Suppressor macrophage treated with lipopolysaccharide for 4 hours (primary cell): Measurements from ENCODE around the gene ARHGAP10.

Experiments used
- DNase-seq: peaks from one replicate; pipeline ENCODE4 v3.0.0-alpha.2; 2020

Gene ARHGAP10

GRCh38 chr4:147830102-147830463 is 98.2 kb downstream of the ARHGAP10 start:
- no peak for DNase-seq

- DNase-seq = no peak
Observed at GRCh38 chr4:147830987-147831386, 99.1 kb downstream of the ARHGAP10 start.

- peak; percentile 94 for DNase-seq
Observed at GRCh38 chr4:147831551-147832171, 99.8 kb downstream of the ARHGAP10 start.

DNA sequence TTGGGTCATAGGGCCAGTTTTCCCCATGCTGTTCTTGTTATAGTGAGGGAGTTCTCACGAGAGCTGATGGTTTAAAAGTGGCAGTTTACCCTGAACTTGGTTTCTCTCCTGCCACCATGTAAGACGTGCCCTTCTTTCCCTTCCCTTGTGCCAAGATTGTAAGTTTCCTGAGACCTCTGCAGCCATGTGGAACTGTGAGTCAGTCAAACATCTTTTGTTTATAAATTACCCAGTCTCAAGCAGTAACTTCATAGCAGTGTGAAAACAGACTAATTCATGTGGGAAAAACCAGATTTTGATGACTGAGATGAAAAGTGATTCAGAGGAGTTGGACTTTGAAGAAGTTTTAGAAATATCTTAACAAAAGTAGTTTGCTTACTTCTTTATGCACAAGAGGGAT is 101.4 kb downstream of the ARHGAP10 start:
- DNase-seq = peak; percentile 66

DNA sequence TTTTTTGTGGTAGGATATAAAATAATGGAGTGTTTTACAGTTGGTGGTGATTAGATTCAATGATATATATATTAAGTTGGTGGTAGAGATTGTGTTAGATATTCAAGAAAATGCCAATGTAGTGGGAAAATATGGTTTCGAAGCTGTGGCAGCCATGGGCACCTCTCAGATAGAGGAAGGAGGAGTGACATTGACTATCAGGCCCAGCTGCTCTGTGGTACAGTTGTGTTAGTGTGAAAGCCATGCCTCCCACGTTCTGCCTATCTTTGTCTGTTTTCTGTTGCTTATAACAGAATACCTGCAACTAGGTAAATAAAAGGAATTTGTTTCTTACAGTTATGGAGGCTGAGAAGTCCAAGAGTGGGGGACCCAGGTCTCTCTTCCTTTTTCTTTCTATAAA is 101.9 kb downstream of the ARHGAP10 start:
- DNase-seq = no peak

DNA sequence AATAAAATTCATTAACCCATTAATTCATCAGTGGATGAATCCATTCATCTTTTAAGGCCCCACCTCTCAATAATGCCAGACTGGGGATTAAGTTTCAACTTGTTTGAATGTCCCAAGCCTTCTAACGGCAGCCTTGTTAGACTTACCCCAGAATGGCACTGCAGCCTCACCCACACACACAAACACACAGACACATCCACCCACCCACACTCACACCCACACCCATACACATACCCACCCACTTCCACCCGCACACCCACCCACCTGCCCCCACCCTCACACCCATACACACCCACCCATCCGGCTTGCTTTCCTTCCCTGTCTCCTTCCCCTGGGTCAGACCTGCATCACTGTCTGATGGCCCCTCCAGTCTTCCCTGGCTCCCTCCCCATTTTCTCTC is 102.6 kb downstream of the ARHGAP10 start:
- DNase-seq = no peak

DNA sequence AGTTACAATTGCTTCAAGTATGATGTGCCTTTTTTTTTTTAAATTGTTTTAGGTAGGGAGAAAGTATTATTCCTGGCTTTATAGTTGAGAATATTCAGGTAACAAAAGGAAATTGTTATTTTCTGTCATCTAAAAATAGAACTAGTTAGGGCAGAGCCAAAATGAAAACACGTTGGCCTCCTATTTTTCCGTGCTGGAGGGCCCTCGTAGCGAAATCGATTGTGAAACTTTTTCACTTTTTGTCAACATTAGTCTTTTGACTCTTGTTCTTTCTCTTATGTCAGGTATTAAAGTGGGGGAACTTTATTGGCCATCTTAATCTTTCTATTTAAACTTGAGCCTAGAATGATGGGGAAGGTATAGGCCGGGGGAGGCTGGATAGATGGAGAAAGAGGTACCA is 104.9 kb downstream of the ARHGAP10 start:
- no peak for DNase-seq

GRCh38 chr4:147837435-147837834 is 105.5 kb downstream of the ARHGAP10 start:
- no peak for DNase-seq

GRCh38 chr4:147837854-147838253 is 106.0 kb downstream of the ARHGAP10 start:
- no peak for DNase-seq

GRCh38 chr4:147839200-147839599 is 107.3 kb downstream of the ARHGAP10 start:
- no peak for DNase-seq

GRCh38 chr4:147839663-147840062 is 107.8 kb downstream of the ARHGAP10 start:
- no peak for DNase-seq

GRCh38 chr4:147840838-147841738 is 109.2 kb downstream of the ARHGAP10 start:
- peak; percentile 63 for DNase-seq

GRCh38 chr4:147842573-147842972 is 110.7 kb downstream of the ARHGAP10 start:
- peak; percentile 36 for DNase-seq

GRCh38 chr4:147843162-147843561 is 111.3 kb downstream of the ARHGAP10 start:
- DNase-seq = no peak

DNA sequence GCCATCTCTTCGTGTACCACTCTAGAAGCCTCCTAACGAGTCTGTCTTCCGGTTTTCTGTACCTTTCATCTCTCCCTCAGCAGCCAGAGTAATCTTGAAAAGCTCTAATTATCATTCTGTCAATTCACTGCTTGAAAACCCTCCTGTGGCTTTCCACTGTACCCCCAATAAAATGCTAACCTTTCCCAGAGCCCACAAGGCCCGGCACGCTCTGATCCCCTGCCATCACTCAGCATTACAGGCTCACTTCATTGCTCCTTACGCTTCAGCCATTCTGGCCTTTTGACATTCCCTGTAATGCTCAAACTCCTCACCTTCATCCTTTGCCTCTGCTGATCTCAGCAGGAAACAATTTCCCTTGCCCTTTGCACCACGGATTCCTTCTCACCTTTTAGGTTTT is 112.9 kb downstream of the ARHGAP10 start:
- no peak for DNase-seq

- no peak for DNase-seq
Observed at GRCh38 chr4:147846318-147847155, 114.6 kb downstream of the ARHGAP10 start.

DNA sequence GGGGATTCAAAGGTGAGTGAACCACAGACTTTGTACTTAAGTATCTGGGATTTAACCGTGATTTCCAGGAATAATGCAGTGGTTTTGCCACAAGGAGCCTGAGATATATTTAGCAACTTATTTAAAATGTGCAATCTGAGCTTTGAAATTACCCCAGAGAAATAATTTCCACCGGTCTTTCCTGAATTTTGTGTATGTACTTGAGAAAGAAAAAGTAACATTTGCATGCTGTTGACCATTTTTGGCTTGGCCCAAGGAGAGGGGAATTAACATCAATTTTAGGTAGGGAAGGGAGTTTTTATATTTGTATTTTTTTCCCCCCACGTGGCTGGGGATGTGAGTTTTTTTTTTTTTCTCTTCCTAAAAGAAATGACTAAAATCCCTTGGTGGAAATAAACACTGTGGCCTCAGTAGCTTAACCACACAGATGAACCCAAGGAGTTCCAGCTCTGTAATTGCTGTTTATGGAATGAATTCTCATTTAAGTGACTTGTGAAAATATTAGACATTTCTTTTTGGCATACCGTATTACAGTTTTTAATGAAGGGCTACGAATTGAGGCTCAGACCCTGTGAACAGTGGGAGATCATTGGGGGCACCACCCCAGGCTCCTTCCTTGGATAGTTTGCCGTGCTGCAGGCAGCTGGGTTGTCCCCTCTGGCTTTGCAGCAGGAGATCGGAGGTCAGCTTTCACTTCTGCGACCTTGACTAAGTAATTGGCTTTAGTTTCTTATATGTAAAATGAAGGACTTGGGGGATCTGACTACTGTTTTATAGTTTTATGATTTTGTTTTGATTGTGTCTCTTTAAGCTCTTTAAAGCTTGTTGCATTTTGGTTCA is 116.1 kb downstream of the ARHGAP10 start:
- no peak for DNase-seq

DNA sequence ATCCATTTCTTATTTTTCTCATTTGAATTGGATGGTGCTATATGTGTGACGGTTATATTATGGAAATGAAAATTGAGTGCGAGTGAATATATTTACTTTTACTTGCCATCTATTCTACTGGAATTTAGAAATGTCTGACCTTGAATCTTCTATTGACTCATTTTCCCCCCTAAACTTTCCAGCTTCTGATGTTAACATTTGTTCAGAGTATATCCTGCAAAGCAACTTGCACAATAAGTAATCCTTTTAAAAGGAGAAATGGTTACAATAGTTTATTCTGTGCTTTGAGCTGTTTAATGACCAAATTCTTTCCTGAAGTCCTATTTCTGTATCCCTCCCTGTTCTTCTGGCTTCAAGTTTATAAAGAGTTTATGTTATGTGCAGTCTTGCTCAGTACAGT is 116.7 kb downstream of the ARHGAP10 start:
- DNase-seq = no peak

GRCh38 chr4:147851135-147851534 is 119.2 kb downstream of the ARHGAP10 start:
- no peak for DNase-seq

GRCh38 chr4:147853706-147854105 is 121.8 kb downstream of the ARHGAP10 start:
- DNase-seq = no peak

DNA sequence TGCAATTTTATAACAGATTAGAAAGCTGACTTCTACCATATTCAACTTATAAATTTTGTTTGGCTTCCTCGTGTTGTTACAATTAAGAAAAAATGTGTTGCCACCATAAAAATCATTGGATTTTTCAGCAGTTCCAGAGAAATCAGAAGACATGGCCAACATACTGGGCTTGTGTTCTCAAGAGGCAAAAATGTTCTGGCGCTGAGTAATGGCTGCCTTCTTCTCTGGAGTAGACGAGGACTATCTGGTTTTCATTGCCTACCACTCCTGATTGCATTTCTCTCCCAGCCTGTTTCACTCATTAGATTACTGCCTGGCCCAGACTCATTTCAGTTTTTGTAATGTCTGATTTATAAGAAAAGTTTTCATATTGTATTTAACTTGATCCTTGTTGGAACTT is 122.3 kb downstream of the ARHGAP10 start:
- DNase-seq = no peak

DNA sequence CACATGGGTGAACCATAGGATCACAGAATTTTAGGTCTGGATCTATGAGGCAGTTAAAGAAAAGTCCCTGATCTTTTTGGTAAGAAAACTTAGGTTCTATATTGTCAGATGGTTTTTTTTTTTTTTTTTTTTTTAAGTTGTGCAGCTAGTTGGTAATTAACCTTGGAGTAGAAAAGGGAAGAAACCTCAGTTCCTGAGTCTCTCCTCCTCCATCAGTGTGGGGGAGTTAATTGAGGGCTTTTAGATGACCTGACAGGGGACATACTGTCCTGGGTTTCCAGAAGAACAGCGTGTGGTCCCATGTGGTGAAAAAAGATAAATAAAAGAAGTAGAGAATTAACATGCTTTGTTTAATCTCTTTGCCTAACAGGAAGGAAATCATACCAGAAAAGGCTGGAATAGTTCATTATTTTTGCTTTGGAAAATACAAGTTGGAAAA is 123.7 kb downstream of the ARHGAP10 start:
- no peak for DNase-seq

GRCh38 chr4:147860960-147861359 is 129.1 kb downstream of the ARHGAP10 start:
- DNase-seq = no peak
